SJCRH30 (cell line): ENCODE measurements around the gene LRRC47. TPM values are rescaled to one million over a fixed set of nuclear protein-coding genes. Genes with fewer than 3 reads are reported as not detected.

Experiments used
- DNase-seq, 2 experiments: peaks; one replicate each; pipeline ENCODE4 v3.0.0-alpha.2; 2015 to 2020
- H3K27ac ChIP-seq: fragments of 250-450 bp; sonication (Bioruptor Pico); 2 replicates; pipeline ENCODE4 v1.5.1; 2020; ENCODE audit warnings: mild to moderate bottlenecking, moderate library complexity
- H3K27me3 ChIP-seq: fragments of 250-450 bp; sonication (Bioruptor Pico); 2 replicates; pipeline ENCODE4 v1.5.1; 2020; ENCODE audit warnings: mild to moderate bottlenecking, moderate library complexity
- H3K36me3 ChIP-seq: fragments of 250-450 bp; sonication (Bioruptor Pico); 2 replicates; pipeline ENCODE4 v1.5.1; 2020; ENCODE audit warnings: mild to moderate bottlenecking, moderate library complexity
- H3K4me1 ChIP-seq: fragments of 250-450 bp; sonication (Bioruptor Pico); 2 replicates; pipeline ENCODE4 v1.5.1; 2020; ENCODE audit warnings: mild to moderate bottlenecking, moderate library complexity
- H3K4me3 ChIP-seq: fragments of 250-450 bp; sonication (Bioruptor Pico); 2 replicates; pipeline ENCODE4 v1.5.1; 2020; ENCODE audit warnings: mild to moderate bottlenecking, moderate library complexity
- H3K9me3 ChIP-seq: fragments of 250-450 bp; sonication (Bioruptor Pico); replicated peaks from 2 replicates; pipeline ENCODE4 v1.5.1; 2020; ENCODE audit warnings: mild to moderate bottlenecking, moderate library complexity
- total RNA-seq: library from RNA; depleted of rRNA; stranded (reverse); fragments of >200 nt; shearing (Covaris generic); gene quantifications from 2 replicates; pipeline ENCODE4 v1.2.3, GENCODE V29; 2014; rRNA removed

The LRRC47 gene
- total RNA-seq, 1 experiment from 2014 or later: 51.9 TPM

DNA sequence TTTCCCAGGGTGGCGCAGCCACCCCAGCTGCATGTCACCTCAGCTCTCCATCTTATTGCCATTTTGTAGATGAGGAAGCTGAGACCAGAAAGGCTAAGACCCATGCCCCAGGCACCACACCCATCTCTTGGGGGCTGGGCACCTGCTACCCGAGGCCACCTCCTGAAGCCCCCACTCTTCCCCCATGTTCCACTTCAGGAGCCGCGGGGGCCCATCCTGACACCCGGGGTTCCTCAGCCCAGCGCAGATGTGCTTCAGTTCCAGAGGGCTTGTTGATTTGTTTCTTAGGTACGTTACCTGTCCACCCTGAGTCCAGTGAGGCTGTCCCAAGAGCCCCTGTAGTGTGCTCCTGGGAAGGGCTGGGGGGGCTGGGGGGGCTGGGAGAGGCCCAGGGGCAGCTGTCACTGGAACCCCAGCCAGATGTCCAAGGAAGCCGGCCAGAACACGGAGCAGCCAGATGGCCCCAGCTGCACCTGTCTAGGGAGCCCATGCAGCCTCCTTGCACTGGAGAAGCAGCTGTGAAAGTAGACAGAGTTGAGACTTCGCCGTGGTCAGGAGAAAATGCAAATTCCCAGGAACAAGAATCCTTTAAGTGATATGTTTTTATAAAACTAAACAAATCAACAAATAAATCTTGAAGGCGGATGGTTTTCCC, 61.1 kb downstream of the LRRC47 start:
- Histone ChIP-seq H3K36me3 (peaks cover 5% of the 10 kb centered on the region; the same call in 1 of the 2 replicates), H3K4me1 (peaks cover 23% of the 10 kb centered on the region), H3K9me3 (no peaks in the 10 kb centered on the region), H3K27ac (peak overlapping the region; percentile 58), H3K27me3 (no peaks in the 10 kb centered on the region), H3K4me3 (no peak overlapping the region)
- peak; percentile 68 to 84 for DNase-seq

DNA sequence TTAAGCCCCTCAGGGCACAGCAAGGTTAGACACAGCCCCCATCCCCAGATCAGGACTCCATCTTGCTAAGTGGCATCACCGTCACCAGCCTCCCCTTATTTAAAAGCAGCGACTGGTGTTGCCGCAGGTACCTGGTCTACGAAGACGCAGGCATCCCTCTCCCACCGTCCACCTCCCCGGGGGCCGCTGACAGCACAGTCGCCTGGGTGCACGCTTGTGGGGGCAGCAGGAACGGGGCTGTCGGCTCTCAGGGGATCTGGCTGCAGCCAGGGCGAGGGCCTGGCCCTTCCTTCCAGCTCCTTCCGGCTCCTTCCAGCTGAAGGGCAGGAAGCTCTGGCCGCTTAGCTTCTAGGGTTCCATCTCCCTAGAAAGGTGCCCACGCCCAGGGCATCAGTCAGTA, 61.7 kb downstream of the LRRC47 start:
- peaks cover 5% of the 10 kb centered on the region; the same call in 1 of the 2 replicates for H3K36me3 ChIP-seq
- DNase-seq: no peak
- no peaks in the 10 kb centered on the region for H3K9me3 ChIP-seq
- H3K27ac ChIP-seq: no peak overlapping the region
- no peaks in the 10 kb centered on the region for H3K27me3 ChIP-seq
- no peak overlapping the region for H3K4me3 ChIP-seq
- H3K4me1 ChIP-seq: peaks cover 20% of the 10 kb centered on the region

DNA sequence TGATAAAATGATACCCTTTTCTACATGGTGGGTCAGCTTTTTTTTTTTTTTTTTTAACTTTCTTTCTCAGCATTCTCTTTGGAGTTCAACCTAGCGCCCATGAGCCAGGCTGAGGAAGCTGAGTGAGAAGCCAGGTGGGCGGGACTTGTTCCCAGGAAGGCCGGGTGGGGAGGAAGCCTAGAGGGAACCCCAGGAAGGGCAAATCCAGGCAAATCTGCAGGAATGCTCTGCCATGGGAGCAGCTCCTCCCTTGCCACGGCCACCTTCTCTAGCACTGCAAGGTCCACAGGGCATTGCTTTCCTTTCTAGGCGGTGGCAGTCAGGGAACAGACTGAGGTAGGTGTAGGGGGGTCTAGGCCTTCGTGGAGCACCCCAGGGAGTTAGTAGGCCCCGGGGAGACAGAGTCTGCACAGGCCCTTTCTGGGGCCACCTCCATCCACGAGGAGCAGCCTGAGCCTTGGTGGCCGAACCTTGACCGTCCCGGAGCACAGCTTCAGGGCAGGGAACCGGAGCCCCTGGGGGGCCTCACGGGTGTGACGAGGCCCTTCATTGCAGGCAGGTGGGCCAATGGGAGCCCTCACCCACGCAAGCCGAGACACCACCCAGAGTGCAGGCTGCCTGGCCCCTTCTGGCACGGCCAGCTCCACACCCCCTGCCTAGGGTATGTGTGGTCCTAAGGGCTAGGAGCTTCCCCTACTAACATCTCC, 62.3 kb downstream of the LRRC47 start:
- no peak overlapping the region for H3K4me3 ChIP-seq
- H3K27me3 ChIP-seq: no peaks in the 10 kb centered on the region
- H3K4me1 ChIP-seq: peaks cover 20% of the 10 kb centered on the region
- H3K36me3 ChIP-seq: peaks cover 5% of the 10 kb centered on the region; the same call in 1 of the 2 replicates
- no peaks in the 10 kb centered on the region for H3K9me3 ChIP-seq
- H3K27ac ChIP-seq: no peak overlapping the region
- no peak for DNase-seq

GRCh38 chr1:3733094-3733882, 63.0 kb downstream of the LRRC47 start:
- Histone ChIP-seq H3K27me3 (no peaks in the 10 kb centered on the region), H3K9me3 (no peaks in the 10 kb centered on the region), H3K4me1 (peaks cover 20% of the 10 kb centered on the region), H3K4me3 (no peak overlapping the region), H3K27ac (no peak overlapping the region), H3K36me3 (peaks cover 5% of the 10 kb centered on the region; the same call in 1 of the 2 replicates)
- no peak for DNase-seq

GRCh38 chr1:3732434-3733093, 63.7 kb downstream of the LRRC47 start:
- DNase-seq: no peak
- Histone ChIP-seq H3K9me3 (no peaks in the 10 kb centered on the region), H3K36me3 (no peaks in the 10 kb centered on the region), H3K27me3 (no peaks in the 10 kb centered on the region), H3K27ac (no peak overlapping the region), H3K4me1 (peaks cover 20% of the 10 kb centered on the region), H3K4me3 (no peak overlapping the region)

GRCh38 chr1:3731583-3732433, 64.5 kb downstream of the LRRC47 start:
- Histone ChIP-seq H3K27me3 (no peaks in the 10 kb centered on the region), H3K4me1 (peaks cover 20% of the 10 kb centered on the region), H3K27ac (no peak overlapping the region), H3K36me3 (no peaks in the 10 kb centered on the region), H3K9me3 (no peaks in the 10 kb centered on the region), H3K4me3 (no peak overlapping the region)
- no peak for DNase-seq

- H3K27ac ChIP-seq: no peak overlapping the region
- H3K36me3 ChIP-seq: no peaks in the 10 kb centered on the region
- no peaks in the 10 kb centered on the region for H3K27me3 ChIP-seq
- no peaks in the 10 kb centered on the region for H3K9me3 ChIP-seq
- H3K4me1 ChIP-seq: peaks cover 12% of the 10 kb centered on the region
- no peak overlapping the region for H3K4me3 ChIP-seq
- no peak for DNase-seq
Observed at GRCh38 chr1:3730543-3731247, 65.6 kb downstream of the LRRC47 start.

DNA sequence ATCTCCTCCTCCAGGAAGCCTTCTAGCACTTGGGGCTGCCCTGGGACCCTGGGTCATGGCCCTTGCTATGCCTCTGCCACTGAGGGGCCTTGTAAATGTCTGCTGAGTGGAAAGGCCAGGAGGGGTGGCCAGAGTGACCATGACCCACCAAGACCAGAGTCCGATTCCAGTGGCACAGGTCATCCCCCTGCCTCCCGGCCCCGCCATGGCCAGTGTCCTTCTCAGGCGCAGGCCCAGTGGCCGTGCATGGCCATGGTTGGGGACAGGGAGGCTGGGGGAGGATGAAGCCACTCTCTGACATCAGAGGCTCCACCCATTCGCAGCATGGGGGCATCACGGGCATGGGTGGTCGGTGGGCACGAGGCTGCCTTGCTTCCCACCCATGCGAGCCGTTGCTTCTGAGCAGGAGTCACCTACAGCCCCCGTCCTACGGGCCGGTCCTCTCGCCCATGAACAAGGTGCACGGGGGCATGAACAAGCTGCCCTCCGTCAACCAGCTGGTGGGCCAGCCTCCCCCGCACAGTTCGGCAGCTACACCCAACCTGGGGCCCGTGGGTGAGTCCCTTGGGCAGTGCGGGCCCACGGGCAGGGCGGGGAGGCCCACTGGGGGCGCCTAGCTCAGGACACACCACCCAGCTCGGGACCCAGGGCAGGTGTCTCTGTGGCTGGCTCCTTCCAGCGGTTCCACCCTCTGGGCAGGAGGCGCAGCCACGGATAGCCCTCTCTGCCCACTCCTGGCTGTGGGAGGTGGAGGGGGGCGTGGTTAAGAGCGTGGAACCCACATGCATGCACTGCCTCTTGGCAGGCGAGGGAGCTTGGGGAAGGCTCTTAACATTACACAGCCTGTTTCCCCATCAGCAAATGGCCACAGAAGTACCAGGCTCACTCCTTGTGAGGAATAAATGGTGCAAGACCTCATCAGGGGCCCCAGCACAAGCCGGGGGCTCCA, 66.4 kb downstream of the LRRC47 start:
- no peak for DNase-seq
- Histone ChIP-seq H3K9me3 (no peaks in the 10 kb centered on the region), H3K27ac (no peak overlapping the region), H3K4me1 (peaks cover 3% of the 10 kb centered on the region), H3K36me3 (no peaks in the 10 kb centered on the region), H3K27me3 (no peaks in the 10 kb centered on the region), H3K4me3 (no peak overlapping the region)

Other genes with a start within 250 kb of the LRRC47 start
- 0.08 TPM in 1 of 2 replicates, not detected in the other for gene MEGF6, start 185.0 kb downstream of the LRRC47 start, total RNA-seq
- gene TPRG1L, start 171.5 kb downstream of the LRRC47 start, total RNA-seq: 20.0 and 21.1 TPM in 2 replicates
- 41.6 and 47.9 TPM in 2 replicates for gene WRAP73, start 146.4 kb downstream of the LRRC47 start, total RNA-seq
- 13.1 and 14.9 TPM in 2 replicates for gene TP73, start 144.0 kb downstream of the LRRC47 start, total RNA-seq
- not detected in 2 replicates for gene CCDC27, start 44.0 kb downstream of the LRRC47 start, total RNA-seq
- gene SMIM1, start 23.7 kb downstream of the LRRC47 start, total RNA-seq: not detected in 2 replicates
- 30.5 and 35.1 TPM in 2 replicates for gene CEP104, start 60.7 kb upstream of the LRRC47 start, total RNA-seq
- gene DFFB, start 61.0 kb upstream of the LRRC47 start, total RNA-seq: 5.6 and 6.4 TPM in 2 replicates
- 55.0 and 59.2 TPM in 2 replicates for gene C1orf174, start 103.8 kb upstream of the LRRC47 start, total RNA-seq